B cell (primary cell): ENCODE data around the gene FKBP1B. TPM values are rescaled to one million over a fixed set of nuclear protein-coding genes. Genes with fewer than 3 reads are reported as not detected.

Experiments used
- ATAC-seq: fragments of 200-7000 bp; cut with Tn5 transposase; one replicate; pipeline ENCODE4 v1.10.0; 2021; ENCODE audit warnings: low read depth, mild to moderate bottlenecking, moderate number of reproducible peaks, moderate library complexity
- CTCF ChIA-PET: fragments of 350-600 bp; sonication (Branson Sonifier 250); formaldehyde crosslinking; loops from one replicate; lab custom pipeline; 2021; ENCODE audit warnings: antibody characterized with exemption, inconsistent platforms; lab: Charles Lee
- POLR2A ChIA-PET: fragments of 350-600 bp; sonication (Branson Sonifier 250); formaldehyde crosslinking; loops from one replicate; lab custom pipeline; 2021; ENCODE audit warnings: antibody characterized with exemption; lab: Charles Lee
- DNase-seq: peaks from one replicate; pipeline ENCODE4 v3.0.0; 2013
- H2AFZ ChIP-seq: 2 replicates; pipeline ENCODE4 v1.6.1; 2012; ENCODE audit warnings: mild to moderate bottlenecking, low read depth, low read length; ENCODE audit not compliant: insufficient read depth, poor library complexity, severe bottlenecking
- H3K27ac ChIP-seq, 2 donors: 1 replicate in 1 of 2; 2 replicates in 1 of 2; pipeline ENCODE4 v1.5.1; 2012 to 2013; ENCODE audit warnings: low read length in 2 of 2, mild to moderate bottlenecking in 2 of 2, moderate library complexity in 1 of 2
- H3K27me3 ChIP-seq, 4 experiments: fragments of 200-600 bp in 1 of 4; sonication (generic) in 1 of 4; replicated peaks in 1 of 4; 1 replicate in 2 of 4; 2 replicates in 2 of 4; pipeline versions ENCODE4 v1.6.1 to v1.7.0; 2013 to 2016; ENCODE audit warnings: low read length in 3 of 4, mild to moderate bottlenecking in 2 of 4, mixed read lengths in 1 of 4, moderate library complexity in 1 of 4; ENCODE audit not compliant: insufficient read depth in 4 of 4, control insufficient read depth in 3 of 4; ENCODE audit errors: control extremely low read depth in 1 of 4
- H3K36me3 ChIP-seq, 2 experiments: replicated peaks in 1 of 2; 1 replicate in 1 of 2; 2 replicates in 1 of 2; pipeline versions ENCODE4 v1.6.1 to v1.7.1; 2013; ENCODE audit warnings: low read length in 1 of 2; ENCODE audit not compliant: insufficient read depth in 2 of 2, control insufficient read depth in 1 of 2; ENCODE audit errors: control extremely low read depth in 1 of 2, extremely low read depth in 1 of 2
- H3K4me1 ChIP-seq, 2 donors: fragments of 200-600 bp in 1 of 2; sonication (generic) in 1 of 2; 1 replicate in 1 of 2; 2 replicates in 1 of 2; pipeline versions ENCODE4 v1.5.1 to v1.6.1; 2013 to 2017; ENCODE audit warnings: low read length in 2 of 2; ENCODE audit not compliant: control insufficient read depth in 2 of 2, insufficient read depth in 2 of 2
- H3K4me2 ChIP-seq: replicated peaks from 2 replicates; pipeline ENCODE3; 2012; ENCODE audit warnings: mild to moderate bottlenecking, low read depth, low read length; ENCODE audit not compliant: poor library complexity, severe bottlenecking
- H3K4me3 ChIP-seq, 5 experiments: fragments of 200-600 bp in 1 of 5; sonication (generic) in 1 of 5; 1 replicate in 3 of 5; 2 replicates in 2 of 5; pipeline versions ENCODE4 v1.5.1 to v1.7.0; 2011 to 2016; ENCODE audit warnings: low read length in 4 of 5, mild to moderate bottlenecking in 4 of 5, low read depth in 2 of 5, control low read depth in 1 of 5, moderate library complexity in 1 of 5; ENCODE audit not compliant: insufficient read depth in 1 of 5; ENCODE audit errors: control extremely low read depth in 1 of 5, extremely low read depth in 1 of 5
- H3K79me2 ChIP-seq: fragments of 200-600 bp; sonication (generic); one replicate; pipeline ENCODE4 v1.6.0; 2016; ENCODE audit warnings: low read length; ENCODE audit not compliant: control insufficient read depth, insufficient read depth
- H3K9ac ChIP-seq: fragments of 200-600 bp; sonication (generic); 2 replicates; pipeline ENCODE4 v1.6.1; 2017; ENCODE audit warnings: mild to moderate bottlenecking, low read length, moderate library complexity
- H3K9me3 ChIP-seq, 3 donors: one replicate each; pipeline versions ENCODE4 v1.6.1 to v1.7.1; 2013; ENCODE audit warnings: low read length in 2 of 3; ENCODE audit not compliant: control insufficient read depth in 2 of 3, insufficient read depth in 1 of 3; ENCODE audit errors: control extremely low read depth in 1 of 3
- H4K20me1 ChIP-seq: 2 replicates; pipeline ENCODE4 v1.6.0; 2012; ENCODE audit warnings: mild to moderate bottlenecking, low read length; ENCODE audit not compliant: insufficient read depth, control insufficient read depth, poor library complexity, severe bottlenecking
- H3K27ac Mint-ChIP-seq: one replicate; pipeline ENCODE4 v1.8.0; 2021; ENCODE audit warnings: mixed read lengths
- H3K27me3 Mint-ChIP-seq: one replicate; pipeline ENCODE4 v1.8.0; 2021; ENCODE audit warnings: mixed read lengths
- H3K4me1 Mint-ChIP-seq: one replicate; pipeline ENCODE4 v1.8.0; 2021; ENCODE audit warnings: mixed read lengths
- H3K4me3 Mint-ChIP-seq: one replicate; pipeline ENCODE4 v1.8.0; 2021; ENCODE audit warnings: mixed read lengths
- H3K9me3 Mint-ChIP-seq: one replicate; pipeline ENCODE4 v1.8.0; 2022; ENCODE audit warnings: mixed read lengths; ENCODE audit not compliant: insufficient read depth
- EZH2 ChIP-seq: IDR thresholded peaks from 2 replicates; pipeline ENCODE4 v1.6.1; 2012; ENCODE audit warnings: borderline replicate concordance, low read depth, mild to moderate bottlenecking, moderate library complexity, low read length; ENCODE audit not compliant: insufficient read depth, poor library complexity, severe bottlenecking
- WGBS: methylation state at CpG from one replicate; pipeline ENCODE4 v1.1.5; 2013; ENCODE audit warnings: missing lambda C conversion rate; ENCODE audit not compliant: insufficient coverage; 5-methylcytosine and 5-hydroxymethylcytosine counted together
- intact Hi-C: fragments of 100-400 bp; cut with micrococcal nuclease; formaldehyde crosslinking; loops from one replicate; pipeline ENCODE4 v1.10.0; 2022
- polyA plus RNA-seq: library from polyadenylated mRNA; depleted of rRNA; stranded (reverse); fragments of >200 nt; gene quantifications from 2 replicates; pipeline ENCODE4 v1.2.3, GENCODE V29; 2012
- total RNA-seq, 2 donors: library from RNA; stranded (reverse); fragments of 120-200 nt in 1 of 2; gene quantifications; 1 replicate in 1 of 2; 2 replicates in 1 of 2; pipeline versions ENCODE4 v1.2.3 to v1.2.4, GENCODE V29; 2013 to 2022
- TF ChIP-seq, protein P1 (sequence below): fragments of 200-600 bp; IDR thresholded peaks from one replicate; pipeline ENCODE4 v1.8.0; 2022; ENCODE audit warnings: antibody characterized with exemption, mild to moderate bottlenecking

The FKBP1B gene
- total and polyA plus RNA-seq, 2 donors (not counting 1 experiment from before 2014, with no cell fraction given) = 0.85 to 3.8 TPM

DNA sequence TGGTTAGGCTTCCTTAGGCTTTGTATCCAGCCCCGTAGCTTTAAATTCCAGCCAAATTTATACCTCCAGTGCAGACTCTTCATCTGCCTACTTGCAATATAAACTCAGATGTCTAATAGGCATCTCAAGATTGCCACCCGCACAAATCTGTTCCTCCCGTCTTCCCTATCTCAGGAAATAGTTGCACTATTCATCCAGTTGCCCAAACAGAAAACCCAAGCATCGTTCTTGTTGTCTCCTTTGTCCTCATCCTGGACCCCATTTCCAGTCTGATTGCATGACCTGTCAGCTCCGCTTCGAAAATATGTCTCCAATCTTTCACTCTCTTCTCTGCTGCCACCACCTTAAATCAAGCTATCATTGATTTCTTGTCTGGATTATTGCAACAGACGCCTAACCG is 2.3 kb downstream of the FKBP1B start:
- peaks cover 17% of the 10 kb centered on the region for H3K4me1 Mint-ChIP-seq
- no peak for ATAC-seq
- Histone ChIP-seq H2AFZ (no peak overlapping the region), H4K20me1 (no peaks in the 10 kb centered on the region), H3K4me3 (no peak overlapping the region), H3K36me3 (no peaks in the 10 kb centered on the region), H3K4me1 (peaks cover 19 to 24% of the 10 kb centered on the region in 2 donors), H3K79me2 (peaks cover 4% of the 10 kb centered on the region), H3K27me3 (peaks cover 0 to 20% (median 2%) of the 10 kb centered on the region in 4 experiments), H3K27ac (no peak overlapping the region), H3K4me2 (no peak overlapping the region), H3K9me3 (peaks cover 0 to 6% (median 0%) of the 10 kb centered on the region in 3 donors), H3K9ac (no peak overlapping the region)
- H3K27ac Mint-ChIP-seq = no peak overlapping the region
- POLR2A ChIA-PET = interaction anchor here (0.7 kb wide), 2 partner anchors 20 to 124 kb away, joined by 3 read pairs; no protein-coding TSS in a partner anchor
- TF ChIP-seq, protein P1, sequence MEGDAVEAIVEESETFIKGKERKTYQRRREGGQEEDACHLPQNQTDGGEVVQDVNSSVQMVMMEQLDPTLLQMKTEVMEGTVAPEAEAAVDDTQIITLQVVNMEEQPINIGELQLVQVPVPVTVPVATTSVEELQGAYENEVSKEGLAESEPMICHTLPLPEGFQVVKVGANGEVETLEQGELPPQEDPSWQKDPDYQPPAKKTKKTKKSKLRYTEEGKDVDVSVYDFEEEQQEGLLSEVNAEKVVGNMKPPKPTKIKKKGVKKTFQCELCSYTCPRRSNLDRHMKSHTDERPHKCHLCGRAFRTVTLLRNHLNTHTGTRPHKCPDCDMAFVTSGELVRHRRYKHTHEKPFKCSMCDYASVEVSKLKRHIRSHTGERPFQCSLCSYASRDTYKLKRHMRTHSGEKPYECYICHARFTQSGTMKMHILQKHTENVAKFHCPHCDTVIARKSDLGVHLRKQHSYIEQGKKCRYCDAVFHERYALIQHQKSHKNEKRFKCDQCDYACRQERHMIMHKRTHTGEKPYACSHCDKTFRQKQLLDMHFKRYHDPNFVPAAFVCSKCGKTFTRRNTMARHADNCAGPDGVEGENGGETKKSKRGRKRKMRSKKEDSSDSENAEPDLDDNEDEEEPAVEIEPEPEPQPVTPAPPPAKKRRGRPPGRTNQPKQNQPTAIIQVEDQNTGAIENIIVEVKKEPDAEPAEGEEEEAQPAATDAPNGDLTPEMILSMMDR = no peak
- TF ChIP-seq EZH2 = no peak
- intact Hi-C loops = no loop called here
- DNase-seq = no peak
- CTCF ChIA-PET = interaction anchor here (1.0 to 2.6 kb wide), 4 partner anchors 8 to 125 kb away, joined by 3 to 8 read pairs (median 5); partner anchors contain the start of genes ATAD2B and TP53I3
- H3K27me3 Mint-ChIP-seq = no peaks in the 10 kb centered on the region
- peaks cover 2% of the 10 kb centered on the region for H3K9me3 Mint-ChIP-seq
- 82% methylated on average over 8 of the region's 8 CpGs for WGBS
- no peak overlapping the region for H3K4me3 Mint-ChIP-seq

DNA sequence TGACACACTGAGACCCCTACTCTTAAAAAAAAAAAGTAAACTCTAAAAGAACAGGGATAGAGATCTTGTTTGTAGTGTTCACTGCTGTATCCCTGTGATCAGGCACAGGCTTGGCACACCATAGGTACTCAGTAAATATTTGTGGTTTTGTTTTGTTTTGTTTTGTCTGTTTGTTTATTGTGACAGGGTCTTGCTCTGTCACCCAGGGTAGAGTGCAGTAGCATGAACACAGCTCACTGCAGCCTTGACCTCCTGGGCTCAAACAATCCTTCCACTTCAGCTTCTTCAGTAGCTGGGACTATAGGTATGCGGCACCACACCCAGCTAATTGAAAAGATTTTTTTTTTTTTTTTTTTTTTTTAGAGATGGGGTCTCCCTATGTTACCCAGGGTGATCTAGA is 3.4 kb downstream of the FKBP1B start:
- Mint-ChIP-seq H3K4me3 (no peak overlapping the region), H3K27ac (no peak overlapping the region), H3K9me3 (peaks cover 2% of the 10 kb centered on the region), H3K4me1 (peaks cover 6% of the 10 kb centered on the region), H3K27me3 (no peaks in the 10 kb centered on the region)
- intact Hi-C loops = no loop called here
- no peak overlapping the region for H3K9ac ChIP-seq
- peaks cover 0 to 6% (median 0%) of the 10 kb centered on the region in 3 donors for H3K9me3 ChIP-seq
- no peak overlapping the region for H3K4me2 ChIP-seq
- no peak for TF ChIP-seq EZH2
- TF ChIP-seq, protein P1 = no peak
- H2AFZ ChIP-seq = no peak overlapping the region
- peaks cover 14 to 18% of the 10 kb centered on the region in 2 donors for H3K4me1 ChIP-seq
- DNase-seq = no peak
- no peak overlapping the region for H3K27ac ChIP-seq
- no peaks in the 10 kb centered on the region for H4K20me1 ChIP-seq
- ChIA-PET CTCF (interaction anchor here (0.7 to 2.6 kb wide), 2 partner anchors 82 to 126 kb away, joined by 3 to 5 read pairs; partner anchors contain the start of gene ATAD2B), POLR2A (interaction anchor here (0.6 kb wide), 1 partner anchor 16 kb away, joined by 6 read pairs; no protein-coding TSS in a partner anchor)
- no peak overlapping the region for H3K4me3 ChIP-seq
- ATAC-seq = no peak
- no peaks in the 10 kb centered on the region for H3K79me2 ChIP-seq
- WGBS = no CpG with 5 or more reads among the region's 1 CpG
- peaks cover 0 to 20% (median 2%) of the 10 kb centered on the region in 4 experiments for H3K27me3 ChIP-seq
- no peaks in the 10 kb centered on the region for H3K36me3 ChIP-seq
